GM18508 (cell line): ENCODE results near the gene NUCB2.
"Not testable (repeated sequence)": the region's sequence is repeated elsewhere in the genome, so short reads cannot be mapped to it uniquely, and the experiment has no call there.

Experiments used
- ATAC-seq: cut with Tn5 transposase; IDR thresholded peaks from one replicate; pipeline ENCODE4 v1.9.1; 2021; ENCODE audit warnings: moderate number of reproducible peaks; ENCODE audit not compliant: insufficient read depth, unreplicated experiment

The NUCB2 gene

GRCh38 chr11:17267576-17267975 lies 9.0 kb upstream of the NUCB2 start:
- ATAC-seq, result no peak

- ATAC-seq, result not testable (repeated sequence)
Observed at GRCh38 chr11:17268500-17268899, 8.0 kb upstream of the NUCB2 start.

- no peak for ATAC-seq
Observed at GRCh38 chr11:17268902-17269301, 7.6 kb upstream of the NUCB2 start.

GRCh38 chr11:17272801-17273200 lies 3.7 kb upstream of the NUCB2 start:
- no peak for ATAC-seq

GRCh38 chr11:17273211-17273610 lies 3.3 kb upstream of the NUCB2 start:
- ATAC-seq, result no peak

- ATAC-seq, result no peak
Observed at GRCh38 chr11:17273668-17274282, 2.8 kb upstream of the NUCB2 start.

- ATAC-seq, result no peak
Observed at GRCh38 chr11:17275400-17276235, 921 bp upstream of the NUCB2 start.

GRCh38 chr11:17277024-17277584 lies 565 bp downstream of the NUCB2 start:
- peak; percentile 19 for ATAC-seq

GRCh38 chr11:17280494-17281127 lies 4.1 kb downstream of the NUCB2 start:
- no peak for ATAC-seq

- no peak for ATAC-seq
Observed at GRCh38 chr11:17286332-17286731, 9.8 kb downstream of the NUCB2 start.

- no peak for ATAC-seq
Observed at GRCh38 chr11:17287058-17287457, 10.5 kb downstream of the NUCB2 start.

GRCh38 chr11:17291710-17292109 lies 15.2 kb downstream of the NUCB2 start:
- ATAC-seq, result no peak

GRCh38 chr11:17293311-17293710 lies 16.8 kb downstream of the NUCB2 start:
- no peak for ATAC-seq

GRCh38 chr11:17294033-17294432 lies 17.5 kb downstream of the NUCB2 start:
- ATAC-seq, result no peak

- no peak for ATAC-seq
Observed at GRCh38 chr11:17296852-17297559, 20.5 kb downstream of the NUCB2 start.

GRCh38 chr11:17298302-17298701 lies 21.8 kb downstream of the NUCB2 start:
- ATAC-seq, result peak; percentile 75

GRCh38 chr11:17300372-17300771 lies 23.8 kb downstream of the NUCB2 start:
- no peak for ATAC-seq

- no peak for ATAC-seq
Observed at GRCh38 chr11:17313349-17314231, 37.1 kb downstream of the NUCB2 start.

- ATAC-seq, result no peak
Observed at GRCh38 chr11:17314232-17314547, 37.7 kb downstream of the NUCB2 start.
